Activated naive CD8-positive, alpha-beta T cell treated with anti-CD3 and anti-CD28 coated beads, Interleukin-2, amount 50 U/mL, for 16 hours (primary cell): ENCODE data around the gene OSBPL8.

Experiments used
- DNase-seq: peaks from one replicate; pipeline ENCODE4 v3.0.0-alpha.2; 2020; ENCODE audit warnings: low read depth, low spot score

Gene OSBPL8

DNA sequence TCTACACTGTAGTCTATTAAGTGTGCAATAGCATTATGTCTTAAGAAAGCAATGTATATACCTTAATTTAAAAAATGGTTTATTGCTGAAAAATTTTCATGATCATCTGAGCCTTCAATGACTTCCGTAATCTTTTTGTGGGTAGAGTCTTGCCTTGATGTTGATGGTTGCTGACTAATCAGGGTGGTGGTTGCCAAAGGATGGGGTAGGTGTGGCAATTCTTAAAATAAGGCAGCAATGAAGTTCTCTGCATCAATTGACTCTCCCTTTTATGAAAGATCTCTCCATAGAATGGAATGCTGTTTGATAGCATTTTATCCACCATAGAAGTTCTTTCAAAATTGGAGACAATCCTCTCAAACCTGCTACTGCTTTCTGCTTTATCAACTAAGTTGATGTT lies 252.5 kb downstream of the OSBPL8 start:
- DNase-seq, result no peak

DNA sequence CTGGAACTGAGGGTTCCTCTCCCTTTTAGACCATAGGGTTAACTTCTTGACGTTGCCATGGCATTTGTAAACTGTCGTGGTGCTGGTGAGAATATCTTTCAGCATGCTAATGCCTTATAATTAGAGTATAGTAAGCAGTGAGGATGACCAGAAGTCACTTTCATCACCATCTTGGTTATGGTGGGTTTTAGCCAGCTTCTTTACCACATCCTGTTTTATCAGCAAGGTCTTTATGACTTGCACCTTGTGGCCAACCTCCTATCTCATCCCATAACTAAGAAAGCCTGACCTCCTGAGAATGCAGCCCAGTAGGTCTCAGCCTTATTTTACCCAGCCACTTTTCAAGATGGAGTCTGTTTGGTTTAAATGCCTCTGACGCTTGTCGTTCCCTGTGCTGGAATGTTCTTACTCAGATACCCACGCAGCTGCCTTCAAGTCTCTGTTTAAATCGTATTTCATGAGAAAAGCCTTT lies 255.5 kb downstream of the OSBPL8 start:
- DNase-seq, result no peak

DNA sequence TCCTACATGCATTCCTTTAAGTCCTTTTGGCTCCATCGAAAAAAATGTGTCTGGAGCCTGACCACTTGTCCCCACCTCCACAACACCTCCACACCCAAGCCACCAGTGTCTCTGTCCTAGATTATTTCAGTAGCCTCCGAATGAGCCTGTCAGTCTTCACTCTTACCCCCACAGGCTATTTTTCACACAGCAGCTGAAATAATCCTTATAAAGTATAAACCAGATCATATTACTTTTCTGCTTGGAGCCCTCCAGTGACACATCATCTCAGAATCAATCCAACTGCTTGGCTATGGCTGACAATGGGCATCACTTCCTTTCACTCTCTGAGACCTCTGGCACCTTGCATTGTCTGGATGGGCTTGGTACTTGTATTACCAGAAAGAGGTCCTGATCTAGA lies 256.2 kb downstream of the OSBPL8 start:
- DNase-seq, result no peak
